Caco-2 (cell line): Measurements from ENCODE around the gene SLC25A24. TPM values are rescaled to one million over a fixed set of nuclear protein-coding genes. Genes with fewer than 3 reads are reported as not detected.

ENCODE experiments used
- BruUV-seq: library from RNA; stranded (reverse); fragments of 400-500 nt; replicated peaks from 2 replicates; lab custom pipeline; 2021; lab: Mats Ljungman, UMichigan
- CTCF ChIA-PET: fragments of 300-600 bp; sonication (Branson Sonifier 250); formaldehyde crosslinking; loops from one replicate; lab custom pipeline; 2022; ENCODE audit warnings: antibody characterized with exemption; lab: Charles Lee
- POLR2A ChIA-PET: fragments of 300-600 bp; sonication (Branson Sonifier 250); formaldehyde crosslinking; loops from one replicate; lab custom pipeline; 2022; ENCODE audit warnings: antibody characterized with exemption; lab: Charles Lee
- DNase-seq, 2 experiments: peaks; one replicate each; pipeline versions ENCODE4 v3.0.0 to v3.0.0-alpha.2; 2020 to 2022
- H3K27me3 ChIP-seq: replicated peaks from 2 replicates; pipeline ENCODE4 v1.6.0; 2011; ENCODE audit warnings: low read length; ENCODE audit not compliant: control insufficient read depth, insufficient read depth
- H3K36me3 ChIP-seq: 2 replicates; pipeline ENCODE4 v1.5.1; 2011; ENCODE audit warnings: low read length; ENCODE audit not compliant: control insufficient read depth, insufficient read depth
- H3K4me1 ChIP-seq: fragments of 250-450 bp; sonication (Bioruptor Pico); 2 replicates; pipeline ENCODE4 v1.5.1; 2020; ENCODE audit warnings: mild to moderate bottlenecking
- H3K4me3 ChIP-seq: 2 replicates; pipeline ENCODE4 v1.5.1; 2011; ENCODE audit warnings: low read depth, mild to moderate bottlenecking, control low read depth, low read length
- H3K9me3 ChIP-seq: fragments of 250-450 bp; sonication (Bioruptor Pico); 2 replicates; pipeline ENCODE4 v1.5.1; 2020; ENCODE audit warnings: mild to moderate bottlenecking, moderate library complexity
- H3K27ac Mint-ChIP-seq: one replicate; pipeline ENCODE4 v1.8.0; 2022; ENCODE audit warnings: mixed read lengths; ENCODE audit not compliant: unreplicated experiment
- H3K27me3 Mint-ChIP-seq: one replicate; pipeline ENCODE4 v1.8.0; 2022; ENCODE audit warnings: mixed read lengths; ENCODE audit not compliant: insufficient read depth, unreplicated experiment
- H3K36me3 Mint-ChIP-seq: one replicate; pipeline ENCODE4 v1.8.0; 2022; ENCODE audit warnings: mild to moderate bottlenecking, mixed read lengths; ENCODE audit not compliant: insufficient read depth, unreplicated experiment
- H3K4me1 Mint-ChIP-seq: one replicate; pipeline ENCODE4 v1.8.0; 2022; ENCODE audit warnings: low read depth, mixed read lengths; ENCODE audit not compliant: unreplicated experiment
- H3K4me3 Mint-ChIP-seq: one replicate; pipeline ENCODE4 v1.8.0; 2022; ENCODE audit warnings: mild to moderate bottlenecking, moderate library complexity, mixed read lengths; ENCODE audit not compliant: unreplicated experiment
- H3K9me3 Mint-ChIP-seq: one replicate; pipeline ENCODE4 v1.8.0; 2022; ENCODE audit warnings: mixed read lengths; ENCODE audit not compliant: unreplicated experiment
- CTCF ChIP-seq, 2 experiments: fragments of 200-600 bp in 1 of 2; IDR thresholded peaks; 1 replicate in 1 of 2; 2 replicates in 1 of 2; pipeline versions ENCODE4 v1.5.1 to v1.8.0; 2011 to 2022; ENCODE audit warnings: antibody characterized with exemption in 1 of 2, control low read depth in 1 of 2, inconsistent platforms in 1 of 2, low read depth in 1 of 2, low read length in 1 of 2, mild to moderate bottlenecking in 1 of 2, moderate library complexity in 1 of 2; ENCODE audit not compliant: insufficient read depth in 1 of 2, severe bottlenecking in 1 of 2, unreplicated experiment in 1 of 2
- intact Hi-C: fragments of 100-400 bp; cut with micrococcal nuclease; formaldehyde crosslinking; loops from one replicate; pipeline ENCODE4 v1.10.0; 2022; ENCODE audit not compliant: unreplicated experiment
- total RNA-seq: library from RNA; stranded (reverse); gene quantifications from 2 replicates; pipeline ENCODE4 v1.2.3, GENCODE V29; 2022

SLC25A24 gene
- total RNA-seq, 1 experiment from 2014 or later = 26.4 TPM

- BruUV-seq = no TSS peak
- Mint-ChIP-seq H3K4me1 (no peaks in the 10 kb centered on the region), H3K36me3 (peaks cover 28% of the 10 kb centered on the region), H3K27me3 (no peaks in the 10 kb centered on the region), H3K9me3 (peaks cover 9% of the 10 kb centered on the region), H3K4me3 (no peak overlapping the region), H3K27ac (no peak overlapping the region)
- H3K4me3 ChIP-seq = no peak overlapping the region
- intact Hi-C loops = no loop called here
- POLR2A ChIA-PET = no interaction called here
- H3K27me3 ChIP-seq = no peaks in the 10 kb centered on the region
- no peak for DNase-seq
- no peaks in the 10 kb centered on the region for H3K4me1 ChIP-seq
- CTCF ChIA-PET = no interaction called here
- no peaks in the 10 kb centered on the region for H3K9me3 ChIP-seq
- no peak for TF ChIP-seq CTCF (IDR thresholded peaks at IDR 0.05; ENCODE audit: insufficient read depth in 1 of 2, low read depth in 1 of 2, low read length in 1 of 2, severe bottlenecking in 1 of 2, unreplicated experiment in 1 of 2)
- H3K36me3 ChIP-seq = no peaks in the 10 kb centered on the region; the same call in 1 of the 2 replicates
Measured at GRCh38 chr1:108194051-108194450, 6.1 kb downstream of the SLC25A24 start.

- intact Hi-C loops = no loop called here
- H3K9me3 Mint-ChIP-seq = peaks cover 9% of the 10 kb centered on the region
- no TSS peak for BruUV-seq
- H3K27me3 ChIP-seq = no peaks in the 10 kb centered on the region
- no peak overlapping the region for H3K4me3 ChIP-seq
- POLR2A ChIA-PET = no interaction called here
- H3K36me3 Mint-ChIP-seq = peaks cover 35% of the 10 kb centered on the region
- H3K4me1 ChIP-seq = no peaks in the 10 kb centered on the region
- CTCF ChIA-PET = no interaction called here
- no peak for DNase-seq
- H3K27me3 Mint-ChIP-seq = no peaks in the 10 kb centered on the region
- no peaks in the 10 kb centered on the region for H3K4me1 Mint-ChIP-seq
- H3K9me3 ChIP-seq = no peaks in the 10 kb centered on the region
- H3K27ac Mint-ChIP-seq = no peak overlapping the region
- H3K4me3 Mint-ChIP-seq = no peak overlapping the region
- H3K36me3 ChIP-seq = no peaks in the 10 kb centered on the region; the same call in 1 of the 2 replicates
- no peak for TF ChIP-seq CTCF (IDR thresholded peaks at IDR 0.05; ENCODE audit: insufficient read depth in 1 of 2, low read depth in 1 of 2, low read length in 1 of 2, severe bottlenecking in 1 of 2, unreplicated experiment in 1 of 2)
Measured at GRCh38 chr1:108193333-108193732, 6.8 kb downstream of the SLC25A24 start.

- Mint-ChIP-seq H3K9me3 (peaks cover 9% of the 10 kb centered on the region), H3K4me3 (no peak overlapping the region), H3K36me3 (peaks cover 35% of the 10 kb centered on the region), H3K27me3 (no peaks in the 10 kb centered on the region), H3K27ac (no peak overlapping the region), H3K4me1 (no peaks in the 10 kb centered on the region)
- no peak for TF ChIP-seq CTCF (IDR thresholded peaks at IDR 0.05; ENCODE audit: insufficient read depth in 1 of 2, low read depth in 1 of 2, low read length in 1 of 2, severe bottlenecking in 1 of 2, unreplicated experiment in 1 of 2)
- ChIA-PET POLR2A (no interaction called here), CTCF (no interaction called here)
- intact Hi-C loops = no loop called here
- Histone ChIP-seq H3K27me3 (no peaks in the 10 kb centered on the region), H3K36me3 (no peaks in the 10 kb centered on the region; the same call in 1 of the 2 replicates), H3K4me1 (no peaks in the 10 kb centered on the region), H3K4me3 (no peak overlapping the region), H3K9me3 (no peaks in the 10 kb centered on the region)
- BruUV-seq = no TSS peak
- DNase-seq = no peak
Measured at GRCh38 chr1:108192581-108192980, 7.6 kb downstream of the SLC25A24 start.
